WTC11 (cell line): ENCODE data around the gene CDC16. TPM values are rescaled to one million over a fixed set of nuclear protein-coding genes. Genes with fewer than 3 reads are reported as not detected.

Experiments used
- ATAC-seq: fragments of 200-7000 bp; cut with Tn5 transposase; 2 replicates; pipeline ENCODE4 v1.10.0; 2021; ENCODE audit warnings: mild to moderate bottlenecking, moderate library complexity
- CTCF ChIA-PET: fragments of 300-600 bp; sonication (Branson Sonifier 250); formaldehyde crosslinking; loops from one replicate; lab custom pipeline; 2021; ENCODE audit warnings: antibody characterized with exemption; lab: Charles Lee
- POLR2A ChIA-PET: fragments of 350-600 bp; sonication (Branson Sonifier 250); formaldehyde crosslinking; loops from one replicate; lab custom pipeline; 2021; ENCODE audit warnings: antibody characterized with exemption; lab: Charles Lee
- DNase-seq: peaks from one replicate; pipeline ENCODE4 v3.0.0; 2021; ENCODE audit warnings: low spot score
- H3K27ac Mint-ChIP-seq: 2 replicates; pipeline ENCODE4 v1.8.0; 2021; ENCODE audit warnings: mixed read lengths
- H3K27me3 Mint-ChIP-seq: 2 replicates; pipeline ENCODE4 v1.8.0; 2021; ENCODE audit warnings: low read depth, mild to moderate bottlenecking, moderate library complexity, mixed read lengths
- H3K36me3 Mint-ChIP-seq: 2 replicates; pipeline ENCODE4 v1.8.0; 2021; ENCODE audit warnings: mixed read lengths
- H3K4me1 Mint-ChIP-seq: 2 replicates; pipeline ENCODE4 v1.8.0; 2022; ENCODE audit warnings: mixed read lengths
- H3K4me3 Mint-ChIP-seq: 2 replicates; pipeline ENCODE4 v1.8.0; 2021; ENCODE audit warnings: mild to moderate bottlenecking, moderate library complexity, mixed read lengths
- H3K9me3 Mint-ChIP-seq: 2 replicates; pipeline ENCODE4 v1.8.0; 2021; ENCODE audit warnings: mixed read lengths
- ATF2 ChIP-seq: sonication (generic); formaldehyde crosslinking; IDR thresholded peaks from 2 replicates; pipeline ENCODE4 v1.8.1; 2022; ENCODE audit warnings: low read depth, missing genetic modification reagents, borderline replicate concordance
- ATF3 ChIP-seq: sonication (generic); formaldehyde crosslinking; conservative IDR thresholded peaks from 2 replicates; pipeline ENCODE4 v1.8.1; 2022; ENCODE audit warnings: mild to moderate bottlenecking, missing genetic modification reagents
- CBFB ChIP-seq: sonication (generic); formaldehyde crosslinking; IDR thresholded peaks from 2 replicates; pipeline ENCODE4 v1.8.1; 2022; ENCODE audit warnings: mild to moderate bottlenecking, low read depth, missing genetic modification reagents
- EMX1 ChIP-seq: fragments of 250-450 bp; sonication (Bioruptor Pico); IDR thresholded peaks from 2 replicates; pipeline ENCODE4 v1.8.0; 2021; ENCODE audit warnings: mild to moderate bottlenecking
- ERG ChIP-seq: fragments of 250-450 bp; sonication (Bioruptor Pico); IDR thresholded peaks from 2 replicates; pipeline ENCODE4 v1.8.0; 2021; ENCODE audit warnings: mild to moderate bottlenecking
- FOXP1 ChIP-seq: sonication (generic); formaldehyde crosslinking; IDR thresholded peaks from 2 replicates; pipeline ENCODE4 v1.8.0; 2022; ENCODE audit warnings: missing genetic modification reagents, mild to moderate bottlenecking, moderate library complexity, borderline replicate concordance
- FOXP4 ChIP-seq: sonication (generic); formaldehyde crosslinking; IDR thresholded peaks from 2 replicates; pipeline ENCODE4 v1.8.0; 2022; ENCODE audit warnings: mild to moderate bottlenecking, missing genetic modification reagents
- MAX ChIP-seq: sonication (generic); formaldehyde crosslinking; IDR thresholded peaks from 2 replicates; pipeline ENCODE4 v1.8.0; 2022; ENCODE audit warnings: mild to moderate bottlenecking, missing genetic modification reagents
- PRDM15 ChIP-seq: sonication (generic); formaldehyde crosslinking; IDR thresholded peaks from 2 replicates; pipeline ENCODE4 v1.8.0; 2022; ENCODE audit warnings: missing genetic modification reagents
- SMAD4 ChIP-seq: sonication (generic); formaldehyde crosslinking; IDR thresholded peaks from 2 replicates; pipeline ENCODE4 v1.8.0; 2022; ENCODE audit warnings: mild to moderate bottlenecking, missing genetic modification reagents
- TEAD1 ChIP-seq: sonication (generic); formaldehyde crosslinking; IDR thresholded peaks from 2 replicates; pipeline ENCODE4 v1.8.0; 2022; ENCODE audit warnings: mild to moderate bottlenecking, missing genetic modification reagents
- ZNF232 ChIP-seq: sonication (generic); formaldehyde crosslinking; IDR thresholded peaks from 2 replicates; pipeline ENCODE4 v1.8.0; 2022; ENCODE audit warnings: mild to moderate bottlenecking, missing genetic modification reagents
- ZNF423 ChIP-seq: fragments of 250-450 bp; sonication (Bioruptor Pico); IDR thresholded peaks from 2 replicates; pipeline ENCODE4 v2.1.2; 2022; ENCODE audit warnings: mild to moderate bottlenecking, moderate library complexity
- total RNA-seq: library from RNA; stranded (reverse); gene quantifications from 3 replicates; pipeline ENCODE4 v1.2.3, GENCODE V29; 2021

CDC16 gene
- total RNA-seq, 1 experiment from 2014 or later = 73.5 TPM

- no peak for TF ChIP-seq FOXP4 (CRISPR knock-in tag)
- TF ChIP-seq PRDM15 (CRISPR knock-in tag) = no peak
- TF ChIP-seq ZNF232 = no peak
- TF ChIP-seq FOXP1 (CRISPR knock-in tag) = no peak
- TF ChIP-seq EMX1 (CRISPR knock-in tag) = no peak
- no peak for TF ChIP-seq ATF3 (CRISPR knock-in tag)
- POLR2A ChIA-PET = interaction anchor here (1.0 to 1.1 kb wide), 2 partner anchors 32 to 53 kb away, joined by 4 read pairs; partner anchors contain the start of gene CHAMP1
Observed at GRCh38 chr13:114282041-114282670, 47.5 kb downstream of the CDC16 start.

GRCh38 chr13:114283576-114283975, 48.9 kb downstream of the CDC16 start:
- POLR2A ChIA-PET = no interaction called here
- TF ChIP-seq ZNF423 (CRISPR knock-in tag) = no peak
- TF ChIP-seq TEAD1 (CRISPR knock-in tag) = no peak
- no peak for TF ChIP-seq EMX1 (CRISPR knock-in tag)
- TF ChIP-seq MAX (CRISPR knock-in tag) = no peak
- no peak for TF ChIP-seq SMAD4 (CRISPR knock-in tag)
- TF ChIP-seq ERG (CRISPR knock-in tag) = no peak
- no peak for TF ChIP-seq ATF2 (CRISPR knock-in tag)
- no peak for TF ChIP-seq CBFB (CRISPR knock-in tag)
- TF ChIP-seq, all 79 proteins: peak for 0
- no peaks in the 10 kb centered on the region for H3K9me3 Mint-ChIP-seq
- H3K4me1 Mint-ChIP-seq = peaks cover 27% of the 10 kb centered on the region
- DNase-seq (no peak), ATAC-seq (no peak)
- peak overlapping the region; percentile 90; the same call in 1 of the 2 replicates for H3K27ac Mint-ChIP-seq
- H3K27me3 Mint-ChIP-seq = no peaks in the 10 kb centered on the region
- CTCF ChIA-PET = no interaction called here
- H3K36me3 Mint-ChIP-seq = peaks cover 52% of the 10 kb centered on the region
- peak overlapping the region; percentile 45 for H3K4me3 Mint-ChIP-seq

More at GRCh38 chr13:114282041-114282670, 47.5 kb downstream of the CDC16 start:
- peak overlapping the region; percentile 97 for H3K27ac Mint-ChIP-seq
- CTCF ChIA-PET = interaction anchor here (0.6 to 1.4 kb wide), 3 partner anchors 54 to 59 kb away, joined by 3 to 4 read pairs (median 3); no protein-coding TSS in a partner anchor
- H3K4me1 Mint-ChIP-seq = peaks cover 25% of the 10 kb centered on the region
- DNase-seq = peak; percentile 55
- no peaks in the 10 kb centered on the region for H3K27me3 Mint-ChIP-seq
- peak overlapping the region; percentile 86 for H3K4me3 Mint-ChIP-seq
- H3K36me3 Mint-ChIP-seq = peaks cover 37% of the 10 kb centered on the region
- no peaks in the 10 kb centered on the region for H3K9me3 Mint-ChIP-seq
- peak; percentile 72 for ATAC-seq
